NB4 (cell line): Measurements from ENCODE around the gene RPTOR.

Experiments used
- CTCF ChIP-seq: IDR thresholded peaks from one replicate; pipeline ENCODE4 v1.5.1; 2012; ENCODE audit warnings: low read depth, low read length
- MAX ChIP-seq: IDR thresholded peaks from 2 replicates; pipeline ENCODE4 v1.6.1; 2011; ENCODE audit warnings: low read depth, low read length
- MYC ChIP-seq: IDR thresholded peaks from 2 replicates; pipeline ENCODE4 v1.6.1; 2011; ENCODE audit warnings: low read depth, low read length
- POLR2A ChIP-seq: IDR thresholded peaks from 2 replicates; pipeline ENCODE4 v1.6.1; 2011; ENCODE audit warnings: mild to moderate bottlenecking; ENCODE audit not compliant: insufficient read length; ENCODE audit errors: extremely low read depth

GRCh38 chr17:80509311-80509710 lies 35.3 kb upstream of the RPTOR start:
- no peak for TF ChIP-seq CTCF
- no peak for TF ChIP-seq POLR2A
- no peak for TF ChIP-seq MAX
- TF ChIP-seq MYC = no peak
